HepG2 (cell line): ENCODE measurements around the gene CRNKL1. TPM values are rescaled to one million over a fixed set of nuclear protein-coding genes. Genes with fewer than 3 reads are reported as not detected.

Experiments used
- AFF4 ChIP-seq: sonication (generic); formaldehyde crosslinking; IDR thresholded peaks from 2 replicates; pipeline ENCODE4 v1.4.0; 2020; ENCODE audit warnings: missing genetic modification reagents
- ATAD3A ChIP-seq: sonication (generic); formaldehyde crosslinking; IDR thresholded peaks from 2 replicates; pipeline ENCODE4 v1.4.0; 2020; ENCODE audit warnings: missing genetic modification reagents
- CEBPB ChIP-seq: IDR thresholded peaks from 2 replicates; pipeline ENCODE4 v1.6.1; 2011; ENCODE audit warnings: low read depth, low read length, improper control_type of control experiment, borderline replicate concordance
- KDM5B ChIP-seq: sonication (generic); formaldehyde crosslinking; IDR thresholded peaks from 2 replicates; pipeline ENCODE4 v1.4.0; 2020; ENCODE audit warnings: missing genetic modification reagents, mild to moderate bottlenecking, borderline replicate concordance
- PAX8 ChIP-seq: sonication (generic); formaldehyde crosslinking; IDR thresholded peaks from 2 replicates; pipeline ENCODE4 v1.8.0; 2022; ENCODE audit warnings: mild to moderate bottlenecking, missing genetic modification reagents, borderline replicate concordance
- SRY ChIP-seq: sonication (generic); formaldehyde crosslinking; IDR thresholded peaks from 2 replicates; pipeline ENCODE4 v1.8.0; 2022; ENCODE audit warnings: mild to moderate bottlenecking, missing genetic modification reagents
- TFE3 ChIP-seq: IDR thresholded peaks from 2 replicates; pipeline ENCODE4 v1.6.1; 2016
- TOE1 ChIP-seq: sonication (generic); formaldehyde crosslinking; IDR thresholded peaks from 2 replicates; pipeline ENCODE4 v1.4.0; 2020; ENCODE audit warnings: mild to moderate bottlenecking, missing genetic modification reagents
- XBP1 ChIP-seq: sonication (generic); formaldehyde crosslinking; IDR thresholded peaks from 2 replicates; pipeline ENCODE4 v1.5.0; 2020; ENCODE audit warnings: missing genetic modification reagents
- ZNF768 ChIP-seq: sonication (generic); formaldehyde crosslinking; IDR thresholded peaks from 2 replicates; pipeline ENCODE4 v1.4.0; 2020; ENCODE audit warnings: missing genetic modification reagents
- ZNF780A ChIP-seq: sonication (generic); formaldehyde crosslinking; IDR thresholded peaks from 2 replicates; pipeline ENCODE4 v1.8.0; 2022; ENCODE audit warnings: mild to moderate bottlenecking, missing genetic modification reagents, moderate library complexity
- polyA plus RNA-seq, 8 experiments: library from polyadenylated mRNA; depleted of rRNA in 3 of 8; stranded (reverse) in 7 of 8; unstranded in 1 of 8; fragments of >200 nt; fragmentation: Illumina TruSeq in 4 of 8; extraction: Trizol in 4 of 8; gene quantifications; 2 replicates each; pipeline versions ENCODE4 v1.2.1 to v1.2.3, GENCODE V29; 2011 to 2016; ENCODE audit warnings: low read depth in 4 of 8, missing spikeins in 1 of 8, mixed read lengths in 1 of 8; ENCODE audit not compliant: insufficient read depth in 1 of 8
- total RNA-seq, 5 experiments: library from RNA; depleted of rRNA; stranded (reverse); fragments of >200 nt; fragmentation: Illumina TruSeq; extraction: Trizol; gene quantifications; 2 replicates each; pipeline ENCODE4 v1.2.3, GENCODE V29; 2016; ENCODE audit warnings: low read depth in 1 of 5

The CRNKL1 gene
- total and polyA plus RNA-seq, 2 of the 13 experiments (the other 11 are each of a cell fraction or from before 2014, with no cell fraction given): 12.3 to 64.5 TPM

GRCh38 chr20:20084296-20084752 lies 32.1 kb upstream of the CRNKL1 start (continued):
- TF ChIP-seq PAX8 (CRISPR knock-in tag) (0 out of 2 replicates have a peak, but pooled peaks have one; percentile 51), ATAD3A (CRISPR knock-in tag) (no peak), XBP1 (no peak), ZNF780A (CRISPR knock-in tag) (no peak), ZNF768 (CRISPR knock-in tag) (0 out of 2 replicates have a peak, but pooled peaks have one; percentile 17), SRY (CRISPR knock-in tag) (no peak), KDM5B (peak; percentile 22; the same call in 1 of the 2 replicates), TOE1 (CRISPR knock-in tag) (no peak), AFF4 (no peak), CEBPB (peak; percentile 51; the same call in 1 of the 2 replicates), TFE3 (no peak)
